ENCODE results near the gene SERPINB13. TPM values are rescaled to one million over a fixed set of nuclear protein-coding genes. Genes with fewer than 3 reads are reported as not detected.
"Not testable (repeated sequence)": the region's sequence is repeated elsewhere in the genome, so short reads cannot be mapped to it uniquely, and the experiment has no call there.

Gene SERPINB13
- total RNA-seq, 4 donors from 2014 or later = not detected

DNA sequence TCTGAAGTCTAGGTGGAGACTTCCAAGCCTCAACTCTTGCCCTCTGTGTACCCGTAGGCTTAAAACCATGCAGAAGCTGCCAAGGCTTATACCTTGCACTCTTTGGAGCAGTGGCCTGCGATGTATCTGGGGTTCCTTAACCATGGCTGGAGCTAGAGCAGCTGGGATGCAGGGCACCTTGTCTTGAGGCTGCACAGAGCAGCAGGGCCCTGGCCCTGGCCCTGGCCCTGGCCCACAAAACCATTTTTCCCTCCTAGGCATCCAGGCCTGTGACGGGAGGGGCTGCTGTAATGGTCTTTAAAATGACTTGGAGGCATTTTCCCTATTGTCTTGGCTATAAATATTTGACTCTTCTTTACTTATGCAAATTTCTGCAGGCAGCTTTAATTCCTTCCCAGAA lies 37.7 kb downstream of the SERPINB13 start:
- TF ChIP-seq, protein P1, sequence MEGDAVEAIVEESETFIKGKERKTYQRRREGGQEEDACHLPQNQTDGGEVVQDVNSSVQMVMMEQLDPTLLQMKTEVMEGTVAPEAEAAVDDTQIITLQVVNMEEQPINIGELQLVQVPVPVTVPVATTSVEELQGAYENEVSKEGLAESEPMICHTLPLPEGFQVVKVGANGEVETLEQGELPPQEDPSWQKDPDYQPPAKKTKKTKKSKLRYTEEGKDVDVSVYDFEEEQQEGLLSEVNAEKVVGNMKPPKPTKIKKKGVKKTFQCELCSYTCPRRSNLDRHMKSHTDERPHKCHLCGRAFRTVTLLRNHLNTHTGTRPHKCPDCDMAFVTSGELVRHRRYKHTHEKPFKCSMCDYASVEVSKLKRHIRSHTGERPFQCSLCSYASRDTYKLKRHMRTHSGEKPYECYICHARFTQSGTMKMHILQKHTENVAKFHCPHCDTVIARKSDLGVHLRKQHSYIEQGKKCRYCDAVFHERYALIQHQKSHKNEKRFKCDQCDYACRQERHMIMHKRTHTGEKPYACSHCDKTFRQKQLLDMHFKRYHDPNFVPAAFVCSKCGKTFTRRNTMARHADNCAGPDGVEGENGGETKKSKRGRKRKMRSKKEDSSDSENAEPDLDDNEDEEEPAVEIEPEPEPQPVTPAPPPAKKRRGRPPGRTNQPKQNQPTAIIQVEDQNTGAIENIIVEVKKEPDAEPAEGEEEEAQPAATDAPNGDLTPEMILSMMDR (IDR thresholded peaks at IDR 0.05; ENCODE audit: low read depth) = no peak

DNA sequence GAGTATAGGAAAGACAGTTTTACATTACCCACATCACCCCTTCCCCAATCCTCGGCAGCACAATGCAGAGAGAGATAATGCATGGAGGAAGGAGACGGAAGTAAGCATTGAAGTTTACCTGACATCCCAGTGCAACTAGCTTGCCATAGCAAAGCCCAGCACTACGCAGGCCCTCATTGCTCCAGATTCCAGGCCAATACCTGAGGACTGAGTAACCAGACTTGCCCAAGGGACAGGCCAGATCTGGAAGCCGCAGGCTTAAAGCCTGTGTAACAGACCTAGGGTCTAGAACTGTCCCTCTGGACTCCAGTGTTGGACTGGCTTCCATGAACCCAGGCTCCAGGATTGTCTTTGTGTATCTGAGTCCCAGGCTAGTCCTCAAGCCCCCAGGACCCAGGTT lies 39.3 kb downstream of the SERPINB13 start:
- TF ChIP-seq, protein P1 (IDR thresholded peaks at IDR 0.05; ENCODE audit: low read depth) = no peak

DNA sequence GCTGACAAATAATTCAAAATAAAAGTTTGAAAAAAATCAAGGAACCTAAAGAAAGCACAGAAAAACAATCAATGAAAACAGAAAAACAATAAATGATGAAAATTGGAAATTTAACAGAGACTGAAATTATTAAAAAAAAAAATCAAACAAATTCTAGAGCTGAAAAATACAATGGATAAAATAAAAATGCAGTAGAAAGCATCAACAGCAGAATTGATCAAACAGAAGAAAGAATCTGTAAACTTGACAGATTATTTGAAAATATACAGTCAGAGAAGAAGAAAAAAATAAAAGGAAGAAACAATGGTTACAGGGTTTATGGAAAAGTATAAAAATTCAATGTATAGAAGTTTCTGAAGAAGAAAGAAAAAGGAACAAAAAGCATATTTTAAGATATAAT lies 40.7 kb downstream of the SERPINB13 start:
- TF ChIP-seq, protein P1 (IDR thresholded peaks at IDR 0.05; ENCODE audit: low read depth) = no peak

DNA sequence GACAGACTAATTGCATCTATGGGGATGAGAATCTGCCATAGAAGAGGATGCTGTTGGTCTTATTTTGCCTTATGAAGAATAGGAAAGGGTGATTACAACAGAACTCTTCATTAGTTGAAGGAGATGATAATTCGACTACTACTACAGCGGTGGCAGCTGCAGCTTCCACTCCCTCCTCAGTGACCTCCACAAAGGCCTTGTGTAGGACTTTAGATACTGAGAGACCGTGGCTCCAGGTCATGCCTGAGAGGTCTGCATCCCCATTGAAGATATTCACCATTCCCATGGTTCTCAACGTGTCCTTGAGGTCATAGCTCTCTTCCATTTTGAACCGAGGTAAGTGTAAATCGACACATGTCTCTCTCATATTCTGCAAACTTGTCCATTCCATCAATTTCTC lies 50.6 kb downstream of the SERPINB13 start:
- TF ChIP-seq, protein P1 (IDR thresholded peaks at IDR 0.05; ENCODE audit: low read depth) = no peak

DNA sequence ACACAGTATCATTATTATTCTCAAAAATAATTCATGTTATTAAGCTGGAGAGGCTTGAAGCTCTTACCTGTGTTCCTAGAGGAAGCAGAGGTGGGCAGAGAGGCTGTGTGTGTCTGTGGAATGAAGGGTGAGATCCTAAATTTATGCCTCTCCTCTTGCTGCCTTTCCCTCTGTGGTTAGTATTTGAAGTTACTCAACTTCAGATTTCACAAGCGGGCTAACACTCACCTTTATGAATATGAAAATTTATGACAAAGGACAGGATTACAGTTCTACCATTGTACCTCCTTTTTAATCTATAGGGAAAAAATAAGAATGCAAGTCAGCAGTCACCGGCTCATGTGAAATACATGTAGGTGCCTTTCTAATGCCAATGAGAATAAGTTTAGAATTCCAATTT lies 57.0 kb downstream of the SERPINB13 start, which contains the start of gene SERPINB4:
TSS of gene SERPINB4 (minus strand) at position 115 of the 400 bp plus-strand sequence. CDS start 679 bp downstream, outside the sequence.
- TF ChIP-seq, protein P1 (IDR thresholded peaks at IDR 0.05; ENCODE audit: low read depth) = not testable (repeated sequence)

DNA sequence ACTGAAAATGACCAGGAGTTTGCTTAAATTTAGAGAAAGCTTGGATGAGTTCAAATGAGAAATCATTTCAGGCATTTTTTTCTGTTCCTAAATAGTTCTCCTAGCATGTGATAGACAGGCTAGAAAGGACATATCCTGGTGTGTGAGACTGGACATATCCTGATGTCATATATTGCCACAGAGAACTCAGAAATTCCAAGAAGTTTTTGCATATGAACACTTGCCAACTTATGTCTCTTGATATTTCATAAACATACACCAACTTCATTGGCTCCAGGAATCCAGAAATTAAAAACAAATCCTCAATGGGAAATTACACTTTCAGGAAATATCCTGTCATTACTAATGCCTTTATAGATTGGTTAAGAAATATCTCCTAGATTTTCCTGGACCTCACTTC lies 59.8 kb downstream of the SERPINB13 start:
- TF ChIP-seq, protein P1 (IDR thresholded peaks at IDR 0.05; ENCODE audit: low read depth) = no peak

DNA sequence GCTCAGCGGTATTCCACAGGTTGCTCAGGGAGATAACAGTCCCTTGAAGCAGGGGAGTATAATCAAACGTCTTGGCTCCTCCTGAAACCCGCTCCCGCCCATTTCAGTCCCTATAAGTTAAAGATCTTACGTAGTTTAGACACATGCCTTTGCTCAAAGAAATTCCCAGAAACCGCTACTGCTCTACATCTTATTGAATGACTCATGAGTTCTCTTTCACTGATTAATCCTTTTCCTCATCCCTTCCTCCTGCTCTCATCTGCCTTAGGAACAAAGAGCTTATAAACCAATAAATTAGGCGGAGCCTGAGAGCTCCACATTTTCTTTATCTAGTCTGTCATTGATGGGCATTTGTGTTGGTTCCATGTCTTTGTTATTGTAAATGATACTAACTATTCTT lies 61.1 kb downstream of the SERPINB13 start:
- TF ChIP-seq, protein P1 (IDR thresholded peaks at IDR 0.05; ENCODE audit: low read depth) = no peak

Other genes starting within 250 kb of the SERPINB13 start
- gene KDSR, start 220.1 kb upstream of the SERPINB13 start, total RNA-seq = 10 to 100 TPM; 56.2 to 63.7 (median 59.9) TPM
- 10 to 100 TPM; 32.2 to 53.5 (median 45.3) TPM for gene VPS4B, start 164.9 kb upstream of the SERPINB13 start, total RNA-seq
- gene SERPINB5, start 110.4 kb upstream of the SERPINB13 start, total RNA-seq = not detected
- gene SERPINB12, start 45.0 kb upstream of the SERPINB13 start, total RNA-seq = not detected
- gene SERPINB4, start 56.9 kb downstream of the SERPINB13 start, total RNA-seq = not detected
- gene SERPINB3, start 74.5 kb downstream of the SERPINB13 start, total RNA-seq = not detected
- gene SERPINB11, start 115.6 kb downstream of the SERPINB13 start, total RNA-seq = not detected
- gene SERPINB7, start 188.1 kb downstream of the SERPINB13 start, total RNA-seq = not detected